HT-29 (cell line): ENCODE results near the gene IQSEC1. TPM values are rescaled to one million over a fixed set of nuclear protein-coding genes. Genes with fewer than 3 reads are reported as not detected.

Experiments used
- DNase-seq: peaks from one replicate; pipeline ENCODE4 v3.0.0-alpha.2; 2015; ENCODE audit warnings: low spot score
- total RNA-seq: library from RNA; depleted of rRNA; stranded (reverse); fragments of >200 nt; shearing (Covaris generic); gene quantifications from 2 replicates; pipeline ENCODE4 v1.2.3, GENCODE V29; 2014

IQSEC1 gene
- total RNA-seq, 1 experiment from 2014 or later, result 4.8 TPM

DNA sequence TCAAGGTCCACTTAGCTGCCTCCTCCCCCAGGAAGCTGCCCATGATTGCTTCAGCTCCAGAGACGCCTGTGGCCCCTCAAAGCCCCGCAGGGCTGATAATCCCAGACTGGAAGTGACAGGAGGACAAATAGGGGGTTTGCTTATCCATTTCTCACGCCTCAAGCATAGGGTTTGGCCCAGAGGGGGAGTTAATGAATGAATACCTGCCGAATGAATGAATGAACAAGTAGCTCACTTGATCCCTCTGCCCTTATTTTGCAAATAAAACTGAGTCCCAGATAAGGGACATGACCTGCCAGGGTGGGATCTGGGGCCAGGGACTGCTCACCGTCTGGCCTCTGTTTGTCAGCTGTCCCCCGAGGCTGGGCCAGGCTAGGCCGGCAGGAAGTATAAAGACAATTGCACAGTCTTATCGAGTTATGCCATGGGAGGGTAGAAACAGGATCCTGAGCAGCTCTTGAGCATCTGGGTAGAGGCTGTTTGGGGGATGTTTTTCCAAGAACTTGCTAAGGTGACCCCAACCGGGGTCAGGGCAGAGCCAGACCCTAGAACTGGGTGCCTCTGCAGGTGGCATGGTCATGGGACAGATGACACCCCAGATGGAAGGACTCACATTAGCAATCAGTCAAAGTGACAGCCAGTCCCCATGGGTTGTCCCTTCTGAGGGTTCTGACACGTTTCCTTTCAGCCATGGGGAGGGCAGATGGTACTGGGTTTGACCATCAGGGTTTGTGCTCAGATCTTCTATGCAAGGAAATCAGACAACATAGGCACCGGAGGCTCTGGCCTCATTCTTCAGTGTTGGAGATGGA is 45.0 kb downstream of the IQSEC1 start:
- no peak for DNase-seq

GRCh38 chr3:13027154-13027553 is 46.1 kb downstream of the IQSEC1 start:
- DNase-seq, result no peak

DNA sequence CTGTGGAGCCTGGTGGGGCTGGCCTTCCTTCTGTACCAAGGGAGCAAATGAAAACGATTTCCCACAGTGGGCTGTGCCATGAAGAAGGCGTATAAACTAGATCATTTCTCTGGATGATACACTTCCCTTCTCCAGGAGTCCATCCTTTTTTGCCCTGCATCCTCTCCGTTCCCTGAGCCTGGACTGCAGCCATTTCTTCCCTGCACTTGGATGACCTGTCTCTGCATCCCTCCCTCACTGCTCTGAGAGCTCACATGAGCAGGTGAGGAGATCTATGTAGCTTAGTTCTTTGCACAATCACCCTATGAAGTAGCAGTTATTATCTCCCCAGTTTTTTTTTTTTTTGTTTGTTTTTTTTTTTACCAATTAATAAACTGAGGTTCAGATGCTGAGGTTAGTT is 46.7 kb downstream of the IQSEC1 start:
- DNase-seq, result no peak

- DNase-seq, result no peak
Observed at GRCh38 chr3:13025778-13026518, 47.3 kb downstream of the IQSEC1 start.

GRCh38 chr3:13025090-13025489 is 48.1 kb downstream of the IQSEC1 start:
- no peak for DNase-seq

- DNase-seq, result no peak
Observed at GRCh38 chr3:13024765-13025065, 48.5 kb downstream of the IQSEC1 start.

DNA sequence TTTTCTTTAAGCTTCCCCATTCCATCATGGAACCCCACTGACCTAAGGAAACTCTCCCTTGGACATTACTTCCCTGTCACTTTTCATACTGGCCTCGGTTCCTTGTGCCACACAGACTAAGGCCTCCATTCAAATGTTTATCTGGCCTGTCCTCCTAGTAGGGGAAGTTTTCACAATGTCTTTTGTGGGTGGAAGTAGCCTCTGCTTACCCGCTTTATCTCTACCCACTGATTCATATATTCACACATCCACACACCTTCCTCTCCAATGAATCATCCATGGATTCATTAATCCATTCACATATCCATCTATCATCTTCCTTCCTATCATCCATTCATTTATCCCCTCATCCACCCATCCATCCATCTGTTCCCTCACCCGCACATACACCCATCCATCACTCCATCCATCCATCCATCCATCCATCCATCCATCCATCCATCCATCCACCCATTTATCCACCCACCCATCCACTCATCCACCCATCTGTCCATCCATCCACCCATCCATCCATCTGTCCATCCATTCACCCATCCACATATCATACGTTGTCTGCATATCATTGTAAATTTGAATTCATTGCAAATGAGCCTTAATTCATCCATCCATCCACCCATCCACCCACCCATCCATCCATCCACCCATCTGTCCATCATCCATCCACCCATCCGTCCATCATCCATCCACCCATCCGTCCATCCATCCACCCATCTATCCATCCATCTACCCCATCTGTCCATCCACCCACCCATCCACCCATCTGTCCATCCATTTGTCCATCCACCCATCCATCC is 49.1 kb downstream of the IQSEC1 start:
- no peak for DNase-seq

GRCh38 chr3:13023235-13023970 is 49.8 kb downstream of the IQSEC1 start:
- no peak for DNase-seq

- DNase-seq, result no peak
Observed at GRCh38 chr3:13022348-13023234, 50.6 kb downstream of the IQSEC1 start.

DNA sequence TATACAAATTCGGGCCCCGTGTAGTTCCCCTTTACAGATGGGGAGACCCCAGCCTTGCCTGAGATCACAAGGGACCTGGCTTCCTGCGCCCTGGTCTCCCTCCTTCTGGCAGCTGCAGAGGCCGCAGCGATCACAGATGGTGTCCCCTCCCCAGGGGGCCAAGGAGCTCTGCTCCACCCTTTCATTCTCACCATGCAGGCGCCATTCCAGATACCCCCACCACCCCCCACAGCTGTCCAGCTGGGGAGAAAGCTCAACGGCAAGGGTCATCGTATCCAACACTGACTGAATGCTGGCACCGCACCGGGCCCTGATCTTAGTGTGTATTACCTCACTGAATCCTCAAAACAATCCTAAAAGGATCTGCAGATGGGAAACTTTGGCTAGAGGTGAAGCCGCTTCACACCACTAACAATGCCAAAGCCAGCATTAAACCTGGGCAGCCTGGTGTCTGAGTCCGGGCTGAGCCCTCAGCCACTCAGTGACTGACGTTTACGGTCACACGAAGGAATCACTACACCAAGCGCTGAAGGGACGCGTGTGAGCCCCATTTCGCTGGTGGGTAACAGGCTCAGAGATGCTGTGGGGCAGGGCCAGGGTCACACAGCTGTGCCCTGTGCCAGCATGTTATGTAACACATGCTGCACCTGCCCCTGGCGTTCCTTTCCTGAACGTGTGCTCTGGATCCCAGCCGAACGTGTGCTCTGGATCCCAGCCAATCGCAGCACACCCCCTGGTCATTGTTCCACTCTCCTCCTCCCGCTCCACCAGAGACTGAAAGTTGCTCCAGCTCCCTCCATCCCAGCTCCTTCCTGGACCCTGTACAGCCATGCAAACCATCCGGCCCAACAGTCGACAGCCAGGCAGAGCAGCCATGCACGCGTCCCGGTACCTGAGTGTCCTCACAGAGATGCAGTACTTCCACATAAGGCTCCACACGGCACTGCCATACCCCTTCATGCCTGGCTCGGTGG is 51.8 kb downstream of the IQSEC1 start:
- DNase-seq, result no peak

- no peak for DNase-seq
Observed at GRCh38 chr3:13020159-13020750, 53.0 kb downstream of the IQSEC1 start.

- DNase-seq, result no peak
Observed at GRCh38 chr3:13019243-13020095, 53.8 kb downstream of the IQSEC1 start.

GRCh38 chr3:13018561-13019242 is 54.5 kb downstream of the IQSEC1 start:
- DNase-seq, result no peak

DNA sequence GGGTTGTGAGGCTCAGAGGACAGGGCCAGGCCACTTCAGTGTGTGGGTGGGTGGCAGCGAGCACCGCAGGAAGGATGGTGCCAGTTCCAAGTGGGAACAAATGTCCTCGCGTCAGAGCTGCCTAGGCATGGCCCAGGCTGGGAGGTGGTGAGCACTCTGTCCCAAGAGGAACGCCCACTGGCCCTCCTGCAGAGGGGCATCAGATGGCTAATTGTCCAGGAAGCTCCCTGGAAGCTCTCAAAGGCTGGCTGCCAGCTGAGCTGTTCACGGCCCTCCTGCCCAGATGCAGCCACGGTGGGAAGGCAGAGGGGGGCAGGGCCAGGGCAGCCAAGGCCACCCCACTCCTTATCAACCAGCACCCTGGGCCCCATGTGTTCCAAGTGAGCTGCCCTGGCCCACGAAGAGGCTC is 55.2 kb downstream of the IQSEC1 start:
- no peak for DNase-seq

- DNase-seq, result no peak
Observed at GRCh38 chr3:13017361-13018042, 55.7 kb downstream of the IQSEC1 start.

GRCh38 chr3:13016721-13017255 is 56.4 kb downstream of the IQSEC1 start:
- DNase-seq, result no peak
